Heart right ventricle (tissue), 16 donors: ENCODE data around the gene PGA5. TPM values are rescaled to one million over a fixed set of nuclear protein-coding genes. Genes with fewer than 3 reads are reported as not detected.

Experiments used
- ATAC-seq, 8 donors: fragments of 200-7000 bp; cut with Tn5 transposase; one replicate each; pipeline ENCODE4 v1.9.1; 2020; ENCODE audit warnings: mild to moderate bottlenecking in 8 of 8, moderate library complexity in 8 of 8, moderate number of reproducible peaks in 1 of 8
- DNase-seq, 2 donors: peaks; one replicate each; pipeline ENCODE4 v3.0.0-alpha.2; 2020
- H3K27ac ChIP-seq, 10 donors: fragments of 200-600 bp; sonication (generic) in 2 of 10; one replicate each; pipeline versions ENCODE4 v1.5.0 to v1.8.0; 2020 to 2022; ENCODE audit warnings: mild to moderate bottlenecking in 3 of 10
- H3K27me3 ChIP-seq, 7 donors: fragments of 200-600 bp; one replicate each; pipeline ENCODE4 v1.8.0; 2021 to 2022; ENCODE audit warnings: mild to moderate bottlenecking in 2 of 7
- H3K36me3 ChIP-seq, 9 donors: fragments of 200-600 bp; sonication (generic) in 1 of 9; one replicate each; pipeline versions ENCODE4 v1.5.0 to v1.8.0; 2020 to 2022; ENCODE audit warnings: mild to moderate bottlenecking in 2 of 9
- H3K4me1 ChIP-seq, 9 donors: fragments of 200-600 bp; sonication (generic) in 1 of 9; one replicate each; pipeline versions ENCODE4 v1.5.0 to v1.8.0; 2020 to 2022; ENCODE audit warnings: mild to moderate bottlenecking in 4 of 9
- H3K4me3 ChIP-seq, 10 donors: fragments of 200-600 bp; sonication (generic) in 2 of 10; one replicate each; pipeline versions ENCODE4 v1.5.0 to v1.8.0; 2020 to 2022; ENCODE audit warnings: mild to moderate bottlenecking in 7 of 10, moderate library complexity in 2 of 10
- H3K9me3 ChIP-seq, 11 donors: fragments of 200-600 bp in 10 of 11; sonication (generic) in 2 of 11; one replicate each; pipeline versions ENCODE4 v1.5.0 to v1.8.0; 2013 to 2022; ENCODE audit warnings: mild to moderate bottlenecking in 2 of 11, control low read depth in 1 of 11, moderate library complexity in 1 of 11
- CTCF ChIP-seq, 9 donors: fragments of 200-600 bp; sonication (generic) in 2 of 9; IDR thresholded peaks; one replicate each; pipeline versions ENCODE4 v1.5.0 to v1.8.0; 2021 to 2022; ENCODE audit warnings: antibody characterized with exemption in 9 of 9, mild to moderate bottlenecking in 5 of 9, moderate library complexity in 1 of 9
- WGBS, 2 donors: extraction: QIAGEN DNeasy Blood & Tissue Kit; methylation state at CpG; one replicate each; pipeline ENCODE4 v1.1.7; 2013; ENCODE audit warnings: inconsistent platforms in 1 of 2; 5-methylcytosine and 5-hydroxymethylcytosine counted together
- intact Hi-C, 10 donors: fragments of 100-400 bp; cut with DNase I; formaldehyde crosslinking; loops; one replicate each; pipeline versions ENCODE4 v1.11.1 to v1.14.2; 2022
- polyA plus RNA-seq, 2 donors: library from polyadenylated mRNA; stranded (reverse); fragments of 200-250 nt; gene quantifications; one replicate each; pipeline ENCODE4 v1.2.3, GENCODE V29; 2013
- total RNA-seq, 10 donors: library from RNA; stranded (reverse); fragmentation: NEBNext Ultra II Directional in 3 of 10; extraction: Animal tissue kit (Norgen Biotek cat#: 25700) in 3 of 10; gene quantifications; one replicate each; pipeline versions ENCODE4 v1.2.1 to v1.2.4, GENCODE V29; 2021 to 2023
- donor health status: Arrhythmogenic right ventricular cardiomyopathy.
- donor health status: ischemic (EF 13 %, LVEDD 7.1; RV severe dilation, severe dysfunction).
- donor health status: healthy with polysubstance abuse.
- donor health status: DM: no; HTN: yes; CAD: no.
- donor health status: DM: no; HTN: no; CAD: no.
- donor health status: ischemic (EF 25% LVEDD 6.9; RV normal size, moderate dysfunction).
- donor health status: ischemic (EF 25% LVEDD 5.7; RV mildly dilated, moderate dysfunction).
- donor health status: healthy.
- donor health status: DM: yes; HTN: yes; CAD: no.
- donor health status: Ischemic cardiomyopathy.
- donor health status: ischemic (EF 35%, LVEDD 5.7; RV mildly dilated, moderate dysfunction).
- donor health status: nonischemic (EF 11% LVEDD 7.7; RV severe dilation, severe dysfunction).
- donor health status: DM: yes; HTN: yes; CAD: no.
- donor health status: PGD.
- donor health status: ischemic (EF 29% LVEDD 5.4; RV normal size, mild dysfunction).
- donor health status: nonischemic (EF 23%, LVEDD 6.1; RV moderate dilation, normal function).

The PGA5 gene
- total and polyA plus RNA-seq, 12 donors = 0.14 to 0.93 (median 0.58) TPM; not detected in 6

DNA sequence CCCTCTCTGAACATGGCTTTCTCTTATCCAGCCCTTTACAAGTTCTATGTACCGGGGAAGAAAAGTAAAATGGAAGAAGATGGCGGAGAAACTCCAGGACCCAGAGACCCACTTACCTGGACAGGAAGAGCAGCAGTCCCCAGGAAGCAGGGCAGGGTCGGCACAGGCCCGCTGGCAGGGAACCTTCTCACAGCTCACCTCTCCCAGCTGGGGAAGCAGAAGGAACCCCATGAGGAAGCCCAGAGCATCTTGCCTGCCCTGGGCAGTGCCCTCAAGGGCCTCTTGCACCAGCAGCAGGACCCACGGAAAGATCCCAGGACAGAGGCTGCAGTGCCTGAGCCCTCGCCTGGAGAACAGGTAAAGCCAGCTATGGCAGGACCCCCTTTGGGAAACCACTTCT is 23.4 kb downstream of the PGA5 start:
- ATAC-seq = no peak
- Histone ChIP-seq H3K27me3 (no peaks in the 10 kb centered on the region), H3K36me3 (no peaks in the 10 kb centered on the region), H3K27ac (no peak overlapping the region), H3K4me1 (no peaks in the 10 kb centered on the region), H3K9me3 (no peaks in the 10 kb centered on the region), H3K4me3 (no peak overlapping the region)
- no peak for DNase-seq
- intact Hi-C loops = no loop called here
- no peak for TF ChIP-seq CTCF (IDR thresholded peaks at IDR 0.05)
- WGBS, 2 donors = 92 to 94% methylated on average over 6 of the region's 6 CpGs

DNA sequence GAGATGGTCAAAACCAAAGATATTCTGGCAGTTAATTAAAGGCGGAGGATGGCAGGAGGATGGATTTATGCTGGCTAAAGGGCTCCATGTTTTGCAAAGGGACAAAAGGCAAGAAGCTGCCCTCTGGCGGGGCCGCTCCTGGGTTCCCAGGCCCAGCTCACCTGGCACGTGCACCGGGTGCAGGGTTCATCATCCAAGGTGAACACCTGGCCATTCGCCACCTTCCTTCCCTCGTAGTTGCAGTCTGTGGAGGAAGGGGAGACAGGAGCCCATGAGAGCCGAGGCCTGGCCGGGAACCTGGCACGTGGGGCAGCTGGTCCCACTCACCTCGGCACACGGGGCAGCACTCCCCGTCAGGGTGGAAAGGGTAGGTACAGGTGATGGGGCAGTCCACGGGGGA is 23.8 kb downstream of the PGA5 start:
- H3K27ac ChIP-seq = no peak overlapping the region
- H3K4me1 ChIP-seq = no peaks in the 10 kb centered on the region
- WGBS, 2 donors = 94% methylated on average over 14 of the region's 14 CpGs
- H3K36me3 ChIP-seq = no peaks in the 10 kb centered on the region
- no peak for TF ChIP-seq CTCF (IDR thresholded peaks at IDR 0.05)
- no peak overlapping the region for H3K4me3 ChIP-seq
- no peaks in the 10 kb centered on the region for H3K27me3 ChIP-seq
- no peaks in the 10 kb centered on the region for H3K9me3 ChIP-seq
- intact Hi-C loops = no loop called here
- ATAC-seq (no peak), DNase-seq (no peak)

DNA sequence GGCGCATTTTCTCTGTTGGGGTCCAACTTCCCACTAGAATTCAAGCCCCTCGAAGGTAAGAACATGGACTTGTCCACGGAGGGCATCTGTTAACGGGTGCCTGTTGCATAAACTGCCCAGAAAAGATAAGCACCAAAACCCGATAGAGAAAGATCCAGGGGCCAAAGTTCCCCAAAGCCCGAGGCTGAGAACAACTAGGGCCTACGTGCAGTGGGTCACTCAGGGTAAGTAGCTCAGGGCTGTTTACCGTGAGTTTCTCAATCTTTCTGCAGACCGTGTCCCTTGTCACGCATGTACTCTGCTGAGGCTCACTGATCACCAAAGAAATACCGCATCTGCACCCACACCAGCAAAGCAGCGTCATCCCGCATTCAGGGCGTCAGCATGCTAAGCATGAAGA is 24.4 kb downstream of the PGA5 start:
- Histone ChIP-seq H3K27me3 (no peaks in the 10 kb centered on the region), H3K4me3 (no peak overlapping the region), H3K9me3 (no peaks in the 10 kb centered on the region), H3K27ac (no peak overlapping the region), H3K4me1 (no peaks in the 10 kb centered on the region), H3K36me3 (no peaks in the 10 kb centered on the region)
- no peak for ATAC-seq
- no peak for DNase-seq
- 91 to 94% methylated on average over 14 of the region's 14 CpGs for WGBS, 2 donors
- intact Hi-C loops = no loop called here
- no peak for TF ChIP-seq CTCF (IDR thresholded peaks at IDR 0.05)

DNA sequence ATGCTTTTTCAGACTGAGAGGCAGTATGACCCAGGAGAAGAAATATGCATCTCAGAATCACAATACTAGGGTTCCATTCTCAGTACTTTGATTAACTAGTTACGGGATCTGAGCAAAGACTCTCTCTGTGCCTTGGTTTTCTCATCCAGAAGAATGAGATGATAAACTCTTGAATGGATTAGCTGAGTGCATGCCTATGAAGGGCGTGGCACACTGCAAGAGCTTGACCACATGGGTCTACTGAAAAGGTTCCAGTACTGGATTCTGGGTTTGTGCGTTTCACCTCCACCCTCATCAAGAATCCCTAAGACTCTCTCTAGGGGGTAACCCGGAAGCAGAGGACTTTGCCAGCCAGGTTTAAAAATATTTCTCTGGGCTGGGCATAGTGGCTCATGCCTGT is 25.6 kb downstream of the PGA5 start:
- no peak for DNase-seq
- Histone ChIP-seq H3K4me3 (no peak overlapping the region), H3K9me3 (no peaks in the 10 kb centered on the region), H3K4me1 (no peaks in the 10 kb centered on the region), H3K27me3 (no peaks in the 10 kb centered on the region), H3K36me3 (no peaks in the 10 kb centered on the region), H3K27ac (no peak overlapping the region)
- ATAC-seq = no peak
- no peak for TF ChIP-seq CTCF (IDR thresholded peaks at IDR 0.05)
- intact Hi-C loops = no loop called here
- WGBS, 2 donors = 84 to 88% methylated on average over 4 of the region's 4 CpGs

DNA sequence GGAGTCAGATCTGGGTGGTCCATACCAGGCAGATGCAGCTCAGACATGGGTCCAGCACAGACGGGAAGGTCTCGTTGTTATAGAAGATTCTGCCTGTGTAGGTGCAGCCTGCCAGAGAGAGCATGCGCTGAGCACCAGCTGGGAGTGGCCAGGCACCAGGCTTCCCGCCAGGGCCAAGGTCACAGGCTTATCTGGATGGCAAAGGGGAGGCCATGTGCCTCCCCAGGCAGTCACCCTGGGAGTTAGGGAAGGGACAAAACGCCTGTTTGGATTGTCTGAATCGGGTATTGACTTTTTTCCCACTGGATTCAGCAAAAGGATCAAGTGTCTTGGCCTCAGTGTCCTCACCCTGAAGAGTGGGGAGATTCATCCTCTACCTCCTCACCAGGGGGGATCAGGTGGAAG is 26.5 kb downstream of the PGA5 start:
- ATAC-seq = no peak
- Histone ChIP-seq H3K9me3 (no peaks in the 10 kb centered on the region), H3K4me1 (no peaks in the 10 kb centered on the region), H3K36me3 (no peaks in the 10 kb centered on the region), H3K27ac (no peak overlapping the region), H3K4me3 (no peak overlapping the region), H3K27me3 (no peaks in the 10 kb centered on the region)
- WGBS, 2 donors = 56 to 57% methylated on average over 6 of the region's 6 CpGs
- no peak for TF ChIP-seq CTCF (IDR thresholded peaks at IDR 0.05)
- intact Hi-C loops = no loop called here
- DNase-seq = no peak
